GM21367 (cell line): ENCODE data around the gene PTPRCAP.
"Not testable (repeated sequence)": the region's sequence is repeated elsewhere in the genome, so short reads cannot be mapped to it uniquely, and the experiment has no call there.

Experiments
- ATAC-seq: cut with Tn5 transposase; IDR thresholded peaks from one replicate; pipeline ENCODE4 v1.9.1; 2021; ENCODE audit not compliant: unreplicated experiment

Gene PTPRCAP

DNA sequence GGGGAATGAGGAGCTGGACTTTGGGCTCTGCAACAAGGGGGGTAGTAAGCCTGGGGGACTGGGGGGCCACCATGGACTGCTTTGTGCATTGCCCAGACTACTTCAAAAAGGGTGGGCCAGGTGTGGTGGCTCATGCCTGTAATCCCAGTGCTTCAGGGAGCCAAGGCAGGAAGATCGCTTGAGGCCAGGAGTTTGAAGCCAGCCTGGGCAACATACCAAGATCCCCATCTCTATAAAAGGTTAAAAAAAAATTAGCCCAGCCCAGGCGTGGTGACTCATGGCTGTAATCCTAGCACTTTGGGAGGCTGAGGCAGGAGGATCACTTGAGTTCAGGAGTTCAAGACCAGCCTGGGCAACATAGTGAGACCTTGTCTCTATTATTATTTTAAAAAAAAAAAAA, 28.0 kb upstream of the PTPRCAP start:
- not testable (repeated sequence) for ATAC-seq

- no peak for ATAC-seq
These were observed 27.7 kb upstream of the PTPRCAP start for GRCh38 chr11:67465189-67465510.

GRCh38 chr11:67464411-67465188, 27.1 kb upstream of the PTPRCAP start:
- peak; percentile 53 for ATAC-seq

- ATAC-seq, result no peak
These were observed 26.4 kb upstream of the PTPRCAP start for GRCh38 chr11:67463680-67464410.

- ATAC-seq, result no peak
These were observed 25.7 kb upstream of the PTPRCAP start for GRCh38 chr11:67463186-67463585.

DNA sequence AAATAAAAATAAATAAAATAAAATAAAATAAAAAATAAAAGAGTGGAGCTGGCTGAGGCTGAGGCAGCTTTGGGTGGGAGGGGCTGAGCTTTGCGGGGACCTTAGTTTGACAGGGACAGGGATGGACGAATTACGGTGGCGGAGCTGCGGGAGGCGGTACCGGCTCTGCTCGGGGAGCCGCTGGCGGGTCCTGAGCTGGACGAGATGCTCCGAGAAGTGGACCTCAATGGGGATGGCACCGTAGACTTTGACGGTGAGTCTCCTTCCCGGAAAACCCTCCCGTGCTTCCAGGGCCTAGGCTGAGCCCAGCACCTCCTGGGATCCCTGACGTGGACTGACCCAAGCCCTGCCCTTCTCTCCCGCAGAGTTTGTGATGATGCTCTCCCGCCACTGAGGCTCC, 20.8 kb upstream of the PTPRCAP start:
- ATAC-seq, result no peak

DNA sequence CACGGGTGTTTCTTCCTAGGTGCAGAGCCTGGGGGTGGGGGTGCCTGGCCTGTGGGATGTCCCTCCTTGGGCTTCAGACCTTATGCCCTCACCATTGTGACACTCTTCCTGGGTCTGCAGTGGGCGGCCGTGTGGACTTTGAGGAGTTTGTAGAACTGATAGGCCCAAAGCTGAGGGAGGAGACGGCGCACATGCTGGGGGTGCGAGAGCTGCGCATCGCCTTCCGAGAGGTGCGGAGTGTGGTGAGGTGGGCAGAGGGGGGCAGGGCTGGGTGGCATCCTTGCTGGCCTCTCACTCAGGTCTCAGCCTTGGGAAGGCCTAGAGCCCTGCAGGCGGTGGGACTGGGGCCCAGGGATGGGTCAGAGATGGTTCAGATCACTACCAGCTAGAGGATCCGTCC, 20.0 kb upstream of the PTPRCAP start:
- ATAC-seq, result no peak

DNA sequence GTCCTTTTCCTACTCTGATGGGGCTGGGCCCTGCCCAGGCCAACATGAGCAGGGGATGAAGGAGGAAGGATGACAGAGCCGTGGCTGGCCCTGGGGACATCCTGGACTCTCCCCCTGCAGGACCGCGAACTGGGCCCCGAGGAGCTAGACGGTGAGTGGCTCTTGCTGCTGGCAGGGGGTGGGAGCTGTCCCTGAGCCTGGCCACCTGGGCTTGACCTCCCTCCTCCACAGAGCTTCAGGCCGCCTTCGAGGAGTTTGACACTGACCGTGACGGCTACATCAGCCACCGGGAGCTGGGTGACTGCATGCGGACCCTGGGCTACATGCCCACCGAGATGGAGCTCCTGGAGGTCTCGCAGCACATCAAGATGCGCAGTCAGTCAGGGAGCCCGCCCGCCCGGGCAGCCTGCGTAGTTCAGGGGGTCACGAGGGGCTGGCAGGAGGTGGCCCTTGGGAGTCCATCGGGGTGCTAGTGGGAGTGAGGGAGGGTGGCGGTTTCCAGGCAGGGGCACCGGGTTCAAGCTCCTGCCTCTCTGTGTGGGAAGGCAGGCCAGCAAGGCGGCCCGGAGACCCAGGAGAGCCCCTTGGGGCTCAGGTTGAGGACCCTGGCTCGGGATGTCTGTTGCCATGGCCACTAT, 18.7 kb upstream of the PTPRCAP start:
- no peak for ATAC-seq

GRCh38 chr11:67455054-67455453, 17.6 kb upstream of the PTPRCAP start, which contains the start of gene CABP4:
CABP4 (plus strand) TSS chr11:67455354; CDS start chr11:67455424, 70 bp downstream.
- ATAC-seq, result no peak

- no peak for ATAC-seq
These were observed 16.6 kb upstream of the PTPRCAP start for GRCh38 chr11:67453816-67454732.

- no peak for ATAC-seq
These were observed 14.9 kb upstream of the PTPRCAP start, which contains the start of gene GPR152 for GRCh38 chr11:67452141-67452952. GPR152 (minus strand) TSS chr11:67452729; CDS start chr11:67452724, 5 bp downstream.

DNA sequence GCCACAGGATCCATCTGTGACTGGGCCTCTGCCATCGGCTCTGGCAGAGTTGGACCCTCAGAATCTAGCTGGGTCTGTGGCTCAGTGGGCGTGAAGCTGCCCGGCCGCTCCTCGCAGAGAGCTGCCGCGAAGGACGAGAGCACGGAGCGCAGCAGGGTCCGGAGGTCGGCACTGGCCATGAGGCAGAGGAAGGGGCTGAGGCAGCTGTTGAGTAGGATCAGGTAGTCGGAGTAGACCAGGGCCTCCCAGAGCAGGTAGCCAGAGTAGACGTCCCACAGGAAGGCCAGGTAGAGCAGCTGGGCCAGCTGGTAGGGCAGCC, 14.1 kb upstream of the PTPRCAP start:
- ATAC-seq, result no peak

DNA sequence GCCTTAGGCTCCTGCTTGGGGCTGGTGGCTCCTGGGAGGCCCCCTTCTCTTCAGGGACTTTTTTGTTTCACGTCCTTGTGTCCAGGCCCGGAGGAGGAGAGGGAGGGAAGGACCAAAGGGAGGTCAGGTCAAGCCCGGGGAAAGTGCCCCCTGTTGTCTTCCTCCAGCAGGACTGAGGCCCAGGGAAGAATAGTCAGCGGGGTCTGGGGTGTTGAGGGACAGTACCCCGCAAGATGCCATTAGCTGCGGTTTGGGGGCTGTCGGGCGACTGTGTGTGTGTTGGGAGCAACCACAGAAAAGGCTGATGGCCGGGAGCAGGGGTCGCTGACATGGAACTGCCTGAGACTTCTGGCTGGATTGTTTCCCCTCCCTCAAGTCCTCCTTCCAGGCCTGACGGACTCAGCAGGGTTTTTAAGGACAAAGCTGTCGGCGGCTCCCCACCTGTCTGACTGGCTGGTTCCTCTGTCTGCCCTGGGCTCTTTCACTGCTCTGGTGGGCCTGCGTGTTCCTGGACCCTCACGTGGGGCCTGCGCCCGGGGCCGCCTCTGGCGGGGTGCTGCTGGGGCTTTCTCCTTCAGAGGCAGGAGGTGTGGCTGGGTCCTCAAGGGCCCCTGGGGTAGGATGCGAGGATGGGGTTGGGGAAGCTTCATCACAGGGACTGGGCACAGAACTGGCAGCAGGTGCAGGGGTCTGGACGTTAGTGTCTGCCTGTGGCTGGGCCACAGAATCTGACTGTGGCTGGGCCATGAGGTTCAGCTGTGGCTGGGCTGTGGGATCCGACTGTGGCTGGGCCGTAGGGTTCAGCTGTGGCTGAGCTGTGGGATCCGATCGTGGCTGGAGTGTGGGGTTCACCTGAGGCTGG, 13.5 kb upstream of the PTPRCAP start:
- no peak for ATAC-seq

DNA sequence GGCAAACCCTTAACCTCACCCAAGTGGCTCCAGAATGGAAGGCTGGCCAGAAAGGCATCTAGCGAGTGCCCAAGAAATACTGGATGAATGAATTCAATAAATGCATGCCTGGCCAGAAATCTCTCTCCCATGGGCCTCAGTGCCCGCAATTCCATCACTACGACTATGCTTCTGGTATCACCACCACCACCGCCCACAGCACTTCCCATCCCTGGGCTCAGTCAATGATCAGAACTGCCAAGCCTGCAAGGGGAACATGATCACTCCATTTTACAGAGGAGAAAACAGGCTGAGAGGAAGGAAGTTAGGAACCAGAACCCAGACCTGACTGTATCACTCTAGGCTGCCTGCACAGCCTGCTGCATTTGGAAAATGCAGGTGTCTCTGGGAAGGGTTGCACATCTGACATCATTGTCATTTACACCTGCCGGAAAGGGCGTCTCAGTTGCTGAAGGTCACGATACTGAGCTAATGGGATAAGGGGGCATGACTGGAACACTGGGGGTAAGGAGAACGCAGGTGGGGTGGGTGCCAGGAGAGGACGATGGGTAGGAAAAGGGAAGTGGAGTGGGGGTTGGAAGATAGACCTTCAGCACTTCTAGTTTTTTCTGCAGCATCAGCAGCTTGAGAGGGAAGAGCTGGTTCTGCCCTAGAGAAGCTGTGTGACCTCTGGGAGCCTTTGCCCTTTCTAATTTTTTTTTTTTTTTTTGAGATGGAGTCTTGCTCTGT, 11.8 kb upstream of the PTPRCAP start:
- no peak for ATAC-seq

DNA sequence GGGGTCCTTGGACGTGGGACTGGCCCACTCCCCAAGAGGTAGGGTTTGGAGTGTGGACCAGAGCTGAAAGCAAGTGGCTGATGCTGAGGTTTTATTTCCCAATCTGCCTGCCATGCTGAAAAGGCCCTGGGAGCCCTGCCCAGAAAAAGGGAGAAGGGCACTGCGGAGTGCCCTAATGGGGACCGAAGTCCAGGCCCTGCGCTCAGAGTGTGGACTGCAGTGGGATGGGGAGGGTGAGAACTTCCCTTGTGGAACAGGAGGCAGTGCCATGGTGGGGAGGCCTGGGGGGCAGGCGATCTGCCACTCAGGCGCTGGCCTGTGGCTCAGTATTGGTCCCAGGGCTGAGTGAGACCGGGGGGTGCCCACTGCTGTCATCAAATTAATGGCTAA, 10.7 kb upstream of the PTPRCAP start:
- ATAC-seq, result no peak

- ATAC-seq, result no peak
These were observed 8.0 kb upstream of the PTPRCAP start for GRCh38 chr11:67445515-67445914.

DNA sequence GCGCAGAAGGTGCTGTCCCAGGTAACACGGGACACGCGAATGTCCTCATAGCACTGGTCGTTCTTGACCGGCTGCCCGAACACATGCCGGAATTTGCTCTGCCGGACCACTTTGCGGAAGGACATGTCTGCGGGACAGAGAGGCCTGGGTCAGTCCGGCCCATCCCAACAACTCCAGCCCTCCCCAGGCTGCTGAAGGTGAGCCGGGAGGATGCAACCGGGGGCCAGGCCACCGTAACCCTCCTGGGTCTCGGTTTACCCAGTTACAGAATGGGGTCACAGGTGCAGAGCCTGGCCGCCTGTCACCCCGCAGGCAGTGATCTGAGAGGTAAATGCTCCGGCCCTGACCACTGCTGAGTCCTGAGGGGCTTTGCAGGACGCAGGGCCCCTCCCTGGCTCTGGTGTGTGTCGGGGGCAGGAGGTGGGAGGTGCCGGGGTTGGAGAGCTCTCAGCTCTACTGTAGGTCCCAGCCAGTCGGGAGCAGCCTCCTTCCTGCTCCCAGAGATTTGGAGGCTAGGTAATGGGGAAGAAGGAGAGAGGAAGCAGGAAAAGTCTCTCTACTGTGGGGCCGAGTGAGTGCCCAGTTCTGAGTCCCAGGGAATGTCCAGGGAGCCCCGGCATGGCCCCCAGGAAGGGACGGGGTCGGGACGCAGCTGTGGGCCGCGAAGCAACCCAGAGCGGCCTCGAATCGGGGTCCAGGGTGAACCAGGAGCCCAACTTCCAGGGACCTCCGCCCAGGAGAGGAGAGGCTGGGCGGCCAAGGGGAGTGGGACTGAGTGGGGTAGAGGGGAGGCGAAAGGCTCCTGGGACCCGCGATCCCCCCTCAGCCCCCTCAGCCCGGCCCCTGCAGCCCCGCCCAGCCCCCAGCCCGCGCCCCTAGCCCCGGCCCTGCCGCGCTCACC, 5.3 kb upstream of the PTPRCAP start:
- ATAC-seq, result no peak
